Neural cell (in vitro differentiated cells): ENCODE measurements around the gene MLC1. TPM values are rescaled to one million over a fixed set of nuclear protein-coding genes. Genes with fewer than 3 reads are reported as not detected.

Experiments used
- H2AFZ ChIP-seq: fragments of 200-600, 300-800 bp; sonication (generic), shearing (Covaris generic); 2 replicates; pipeline ENCODE4 v1.6.0; 2014; ENCODE audit warnings: low read depth, mild to moderate bottlenecking, antibody characterized with exemption, low read length, moderate library complexity
- H3F3A ChIP-seq: fragments of 200-600 bp; shearing (Covaris generic); 2 replicates; pipeline ENCODE4 v1.6.1; 2016; ENCODE audit warnings: mild to moderate bottlenecking, moderate library complexity, mixed read lengths, antibody characterized with exemption, low read length; ENCODE audit not compliant: insufficient read depth, poor library complexity, severe bottlenecking
- H3K27ac ChIP-seq: fragments of 200-600, 300-800 bp; sonication (generic), shearing (Covaris generic); 2 replicates; pipeline ENCODE4 v1.5.1; 2014; ENCODE audit warnings: mild to moderate bottlenecking, low read length, moderate library complexity
- H3K27me3 ChIP-seq: fragments of 300-800, 200-600 bp; sonication (generic), shearing (Covaris generic); 2 replicates; pipeline ENCODE4 v1.6.0; 2014; ENCODE audit warnings: mild to moderate bottlenecking, low read depth, low read length, moderate library complexity; ENCODE audit not compliant: insufficient read depth
- H3K36me3 ChIP-seq: fragments of 300-800, 200-600 bp; sonication (generic), shearing (Covaris generic); 2 replicates; pipeline ENCODE4 v1.5.1; 2014; ENCODE audit warnings: mild to moderate bottlenecking, antibody characterized with exemption, low read length, moderate library complexity; ENCODE audit not compliant: insufficient read depth
- H3K4me2 ChIP-seq: fragments of 300-800, 200-600 bp; sonication (generic), shearing (Covaris generic); 2 replicates; pipeline ENCODE4 v1.6.0; 2014; ENCODE audit warnings: mild to moderate bottlenecking, low read length
- H3K4me3 ChIP-seq: fragments of 300-800, 200-600 bp; sonication (generic), shearing (Covaris generic); 2 replicates; pipeline ENCODE4 v1.5.1; 2014; ENCODE audit warnings: mild to moderate bottlenecking, low read length, moderate library complexity
- H3K79me2 ChIP-seq: fragments of 200-600 bp; shearing (Covaris generic); replicated peaks from 2 replicates; pipeline ENCODE4 v1.6.0; 2014; ENCODE audit warnings: mild to moderate bottlenecking, low read length, moderate library complexity; ENCODE audit not compliant: insufficient read depth
- H3K9ac ChIP-seq: fragments of 300-800, 200-600 bp; sonication (generic), shearing (Covaris generic); 2 replicates; pipeline ENCODE4 v1.6.1; 2016; ENCODE audit warnings: mild to moderate bottlenecking, low read length, mixed read lengths
- H3K9me2 ChIP-seq: fragments of 200-600 bp; shearing (Covaris generic); 2 replicates; pipeline ENCODE4 v1.6.1; 2016; ENCODE audit warnings: mild to moderate bottlenecking, low read length, mixed read lengths; ENCODE audit not compliant: insufficient read depth
- H3K9me3 ChIP-seq: fragments of 200-600, 300-800 bp; sonication (generic), shearing (Covaris generic); 2 replicates; pipeline ENCODE4 v1.6.1; 2016; ENCODE audit warnings: mild to moderate bottlenecking, mixed run types, low read length, moderate library complexity, mixed read lengths
- H4K20me1 ChIP-seq: fragments of 200-600 bp; shearing (Covaris generic); 2 replicates; pipeline ENCODE4 v1.6.1; 2016; ENCODE audit warnings: mild to moderate bottlenecking, mixed run types; ENCODE audit not compliant: insufficient read depth
- EP300 ChIP-seq: fragments of 450-650 bp; conservative IDR thresholded peaks from 2 replicates; pipeline ENCODE4 v1.6.1; 2014; ENCODE audit warnings: antibody characterized with exemption, mild to moderate bottlenecking, moderate library complexity; ENCODE audit not compliant: poor library complexity, severe bottlenecking
- EZH2 ChIP-seq: fragments of 200-600, 300-800 bp; shearing (Covaris generic), sonication (generic); IDR thresholded peaks from 2 replicates; pipeline ENCODE4 v1.6.1; 2014; ENCODE audit warnings: antibody characterized with exemption, low read length, borderline replicate concordance, mild to moderate bottlenecking; ENCODE audit not compliant: insufficient read depth, poor library complexity, severe bottlenecking
- MXI1 ChIP-seq: fragments of 450-650 bp; conservative IDR thresholded peaks from 2 replicates; pipeline ENCODE4 v1.6.1; 2014; ENCODE audit warnings: antibody characterized with exemption, mild to moderate bottlenecking; ENCODE audit not compliant: poor library complexity, severe bottlenecking
- POLR2AphosphoS5 ChIP-seq: IDR thresholded peaks from 2 replicates; pipeline ENCODE4 v1.6.1; 2012
- RAD21 ChIP-seq: fragments of 450-650 bp; conservative IDR thresholded peaks from 2 replicates; pipeline ENCODE4 v1.6.1; 2014; ENCODE audit warnings: antibody characterized with exemption, mild to moderate bottlenecking, moderate library complexity
- SMC3 ChIP-seq: fragments of 450-650 bp; conservative IDR thresholded peaks from 2 replicates; pipeline ENCODE4 v1.6.1; 2014; ENCODE audit warnings: antibody characterized with exemption, mild to moderate bottlenecking, moderate library complexity; ENCODE audit not compliant: poor library complexity
- TAF1 ChIP-seq: IDR thresholded peaks from 2 replicates; pipeline ENCODE4 v1.6.1; 2012; ENCODE audit warnings: low read depth
- polyA plus RNA-seq: library from polyadenylated mRNA; depleted of rRNA; stranded (reverse); fragments of >200 nt; gene quantifications from 2 replicates; pipeline ENCODE4 v1.2.3, GENCODE V29; 2014
- TF ChIP-seq, protein P1 (sequence below): IDR thresholded peaks from 2 replicates; pipeline ENCODE4 v1.6.1; 2012; ENCODE audit warnings: borderline replicate concordance
- TF ChIP-seq, protein P2 (sequence below): fragments of 450-650 bp; IDR thresholded peaks from 2 replicates; pipeline ENCODE4 v1.5.1; 2014; ENCODE audit warnings: antibody characterized with exemption, mild to moderate bottlenecking, moderate library complexity; ENCODE audit not compliant: poor library complexity, severe bottlenecking

Gene MLC1
- polyA plus RNA-seq, 1 donor from 2014 or later = not detected

DNA sequence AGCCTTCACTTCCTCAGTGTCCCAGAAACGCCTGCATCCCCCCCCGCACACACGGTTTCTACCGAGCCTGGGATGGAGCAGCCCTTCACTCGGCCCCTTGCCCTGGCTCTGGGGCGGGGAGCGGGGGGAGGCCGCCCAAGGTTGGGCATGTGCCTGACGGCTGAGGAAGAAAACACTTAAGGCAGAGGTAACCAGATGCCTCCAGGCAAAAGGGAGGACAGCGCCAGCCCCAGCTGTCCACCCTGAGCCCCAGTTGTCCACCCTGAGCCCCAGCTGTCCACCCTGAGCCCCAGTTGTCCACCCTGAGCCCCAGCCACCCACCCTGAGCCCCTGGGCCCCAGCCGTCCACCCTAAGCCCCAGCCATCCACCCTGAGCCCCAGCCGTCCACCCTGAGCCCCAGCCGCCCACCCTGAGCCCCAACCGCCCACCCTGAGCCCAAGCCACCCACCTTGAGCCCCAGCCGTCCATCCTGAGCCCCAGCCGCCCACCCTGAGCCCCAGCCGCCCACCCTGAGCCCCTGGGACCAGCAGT lies 23.3 kb downstream of the MLC1 start:
- no peak overlapping the region for H3K4me2 ChIP-seq
- H4K20me1 ChIP-seq = no peaks in the 10 kb centered on the region
- H2AFZ ChIP-seq = no peak overlapping the region
- H3K4me3 ChIP-seq = no peak overlapping the region
- no peaks in the 10 kb centered on the region for H3K36me3 ChIP-seq
- no peaks in the 10 kb centered on the region for H3K9me2 ChIP-seq
- no peak for TF ChIP-seq TAF1
- TF ChIP-seq POLR2AphosphoS5 = no peak
- no peak for TF ChIP-seq RAD21
- TF ChIP-seq EZH2 = no peak
- TF ChIP-seq EP300 = no peak
- TF ChIP-seq SMC3 = no peak
- TF ChIP-seq, protein P1, sequence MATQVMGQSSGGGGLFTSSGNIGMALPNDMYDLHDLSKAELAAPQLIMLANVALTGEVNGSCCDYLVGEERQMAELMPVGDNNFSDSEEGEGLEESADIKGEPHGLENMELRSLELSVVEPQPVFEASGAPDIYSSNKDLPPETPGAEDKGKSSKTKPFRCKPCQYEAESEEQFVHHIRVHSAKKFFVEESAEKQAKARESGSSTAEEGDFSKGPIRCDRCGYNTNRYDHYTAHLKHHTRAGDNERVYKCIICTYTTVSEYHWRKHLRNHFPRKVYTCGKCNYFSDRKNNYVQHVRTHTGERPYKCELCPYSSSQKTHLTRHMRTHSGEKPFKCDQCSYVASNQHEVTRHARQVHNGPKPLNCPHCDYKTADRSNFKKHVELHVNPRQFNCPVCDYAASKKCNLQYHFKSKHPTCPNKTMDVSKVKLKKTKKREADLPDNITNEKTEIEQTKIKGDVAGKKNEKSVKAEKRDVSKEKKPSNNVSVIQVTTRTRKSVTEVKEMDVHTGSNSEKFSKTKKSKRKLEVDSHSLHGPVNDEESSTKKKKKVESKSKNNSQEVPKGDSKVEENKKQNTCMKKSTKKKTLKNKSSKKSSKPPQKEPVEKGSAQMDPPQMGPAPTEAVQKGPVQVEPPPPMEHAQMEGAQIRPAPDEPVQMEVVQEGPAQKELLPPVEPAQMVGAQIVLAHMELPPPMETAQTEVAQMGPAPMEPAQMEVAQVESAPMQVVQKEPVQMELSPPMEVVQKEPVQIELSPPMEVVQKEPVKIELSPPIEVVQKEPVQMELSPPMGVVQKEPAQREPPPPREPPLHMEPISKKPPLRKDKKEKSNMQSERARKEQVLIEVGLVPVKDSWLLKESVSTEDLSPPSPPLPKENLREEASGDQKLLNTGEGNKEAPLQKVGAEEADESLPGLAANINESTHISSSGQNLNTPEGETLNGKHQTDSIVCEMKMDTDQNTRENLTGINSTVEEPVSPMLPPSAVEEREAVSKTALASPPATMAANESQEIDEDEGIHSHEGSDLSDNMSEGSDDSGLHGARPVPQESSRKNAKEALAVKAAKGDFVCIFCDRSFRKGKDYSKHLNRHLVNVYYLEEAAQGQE = no peak
- TF ChIP-seq MXI1 = no peak
- TF ChIP-seq, protein P2, sequence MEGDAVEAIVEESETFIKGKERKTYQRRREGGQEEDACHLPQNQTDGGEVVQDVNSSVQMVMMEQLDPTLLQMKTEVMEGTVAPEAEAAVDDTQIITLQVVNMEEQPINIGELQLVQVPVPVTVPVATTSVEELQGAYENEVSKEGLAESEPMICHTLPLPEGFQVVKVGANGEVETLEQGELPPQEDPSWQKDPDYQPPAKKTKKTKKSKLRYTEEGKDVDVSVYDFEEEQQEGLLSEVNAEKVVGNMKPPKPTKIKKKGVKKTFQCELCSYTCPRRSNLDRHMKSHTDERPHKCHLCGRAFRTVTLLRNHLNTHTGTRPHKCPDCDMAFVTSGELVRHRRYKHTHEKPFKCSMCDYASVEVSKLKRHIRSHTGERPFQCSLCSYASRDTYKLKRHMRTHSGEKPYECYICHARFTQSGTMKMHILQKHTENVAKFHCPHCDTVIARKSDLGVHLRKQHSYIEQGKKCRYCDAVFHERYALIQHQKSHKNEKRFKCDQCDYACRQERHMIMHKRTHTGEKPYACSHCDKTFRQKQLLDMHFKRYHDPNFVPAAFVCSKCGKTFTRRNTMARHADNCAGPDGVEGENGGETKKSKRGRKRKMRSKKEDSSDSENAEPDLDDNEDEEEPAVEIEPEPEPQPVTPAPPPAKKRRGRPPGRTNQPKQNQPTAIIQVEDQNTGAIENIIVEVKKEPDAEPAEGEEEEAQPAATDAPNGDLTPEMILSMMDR = no peak
- no peaks in the 10 kb centered on the region for H3K9me3 ChIP-seq
- H3F3A ChIP-seq = no peaks in the 10 kb centered on the region
- no peak overlapping the region for H3K27ac ChIP-seq
- H3K79me2 ChIP-seq = no peaks in the 10 kb centered on the region
- peaks cover 17% of the 10 kb centered on the region for H3K27me3 ChIP-seq
- no peak overlapping the region for H3K9ac ChIP-seq

DNA sequence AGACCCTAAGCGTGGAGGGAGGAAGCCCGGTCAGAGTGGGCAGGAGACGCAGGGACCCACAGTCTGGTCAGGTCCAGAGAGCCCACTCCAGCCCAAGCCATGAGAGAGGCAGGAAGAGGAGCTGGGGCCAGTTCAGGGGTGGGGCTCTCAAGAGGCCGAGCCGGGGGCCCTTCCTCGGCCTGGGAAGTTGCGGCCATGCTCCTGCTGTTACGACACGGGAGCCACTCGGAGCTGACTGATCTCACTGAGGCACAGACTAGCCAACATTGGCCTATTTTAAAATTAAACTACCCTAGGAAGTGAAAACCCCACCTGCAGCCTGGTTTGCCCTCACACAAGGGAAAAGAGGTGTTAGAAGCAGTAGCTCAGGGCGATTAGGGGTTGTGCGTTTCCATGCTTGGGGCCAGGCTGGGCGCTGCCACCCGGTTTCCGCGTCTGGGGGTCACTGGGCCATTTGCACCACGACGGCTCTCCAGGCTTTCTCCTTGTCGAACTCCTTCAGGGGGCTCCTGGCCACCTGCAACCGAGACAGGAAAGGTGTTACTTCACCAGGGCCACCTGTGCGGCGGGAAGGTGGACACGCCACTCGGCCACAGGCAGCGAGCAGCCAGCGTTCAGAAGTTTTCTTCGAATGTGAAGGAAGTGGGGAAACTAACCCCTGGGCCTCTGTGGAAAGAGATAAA lies 23.9 kb downstream of the MLC1 start:
- TF ChIP-seq TAF1 (no peak), MXI1 (no peak), EZH2 (no peak), RAD21 (no peak), SMC3 (no peak), POLR2AphosphoS5 (no peak), EP300 (no peak)
- TF ChIP-seq, protein P2 = no peak
- TF ChIP-seq, protein P1 = no peak
- no peaks in the 10 kb centered on the region for H3K36me3 ChIP-seq
- H4K20me1 ChIP-seq = no peaks in the 10 kb centered on the region
- H3K9me3 ChIP-seq = no peaks in the 10 kb centered on the region
- no peaks in the 10 kb centered on the region for H3K79me2 ChIP-seq
- no peaks in the 10 kb centered on the region for H3F3A ChIP-seq
- no peak overlapping the region for H3K4me2 ChIP-seq
- H3K9me2 ChIP-seq = no peaks in the 10 kb centered on the region
- H3K27ac ChIP-seq = no peak overlapping the region
- H2AFZ ChIP-seq = no peak overlapping the region
- H3K4me3 ChIP-seq = no peak overlapping the region
- H3K27me3 ChIP-seq = peaks cover 17% of the 10 kb centered on the region
- no peak overlapping the region for H3K9ac ChIP-seq
